Caki2 (cell line): ENCODE data around the gene ELL2. TPM values are rescaled to one million over a fixed set of nuclear protein-coding genes. Genes with fewer than 3 reads are reported as not detected.
A peak's percentile ranks its signal among the peaks of the same experiment; 100 is the strongest.
"Not testable (repeated sequence)": the region's sequence is repeated elsewhere in the genome, so short reads cannot be mapped to it uniquely, and the experiment has no call there.

Experiments
- DNase-seq: peaks from one replicate; pipeline ENCODE4 v3.0.0-alpha.2; 2015; ENCODE audit warnings: low read depth
- in situ Hi-C: cut with HindIII; loops from 2 replicates; pipeline ENCODE4 v1.10.0; 2016; ENCODE audit warnings: low sequenced_read_pairs, low pct_unique_long_range_greater_than_20kb, mixed read lengths
- total RNA-seq: library from RNA; depleted of rRNA; stranded (reverse); fragments of >200 nt; shearing (Covaris generic); gene quantifications from 2 replicates; pipeline ENCODE4 v1.2.3, GENCODE V29; 2014; ENCODE audit warnings: low replicate concordance

The ELL2 gene
- total RNA-seq, 1 experiment from 2014 or later: 0.61 TPM

DNA sequence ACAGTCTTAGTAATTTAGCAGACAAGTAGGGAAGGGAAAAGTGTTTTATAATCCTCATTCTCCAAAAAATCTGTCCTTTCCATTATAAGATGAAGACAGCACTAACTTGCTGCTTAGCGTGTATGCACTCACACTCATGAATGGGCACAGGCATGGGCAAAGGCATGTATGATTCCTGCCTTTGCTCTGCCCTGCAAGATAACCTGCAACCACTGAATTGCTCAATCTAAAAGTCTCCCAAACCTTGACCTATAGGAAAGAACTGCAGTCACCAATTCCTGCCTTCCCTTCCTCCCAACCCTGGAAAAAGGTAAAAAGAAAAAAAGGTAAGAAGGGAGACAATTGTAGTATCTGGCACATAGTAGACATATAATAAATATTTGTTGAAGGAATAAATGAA lies 40.8 kb downstream of the ELL2 start:
- in situ Hi-C loops: no loop called here
- no peak for DNase-seq

DNA sequence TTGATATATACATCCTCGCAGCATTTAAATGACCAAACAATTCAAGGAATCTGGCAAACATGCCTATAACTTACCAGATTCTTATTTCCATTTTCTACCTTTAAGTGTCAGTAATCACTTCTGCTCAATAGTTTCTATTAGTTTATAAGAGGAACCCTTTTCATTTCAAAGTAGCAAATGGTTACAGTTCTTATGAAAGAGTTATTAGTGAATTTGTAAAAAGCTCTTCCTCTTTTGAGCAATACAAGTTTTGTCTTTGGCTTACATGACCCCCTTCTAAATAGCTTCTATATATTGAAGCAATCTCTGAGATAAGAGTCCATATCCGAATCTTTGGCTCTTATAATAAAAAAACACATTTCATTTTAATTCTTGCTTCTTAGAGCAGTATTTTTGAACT lies 42.0 kb downstream of the ELL2 start:
- no peak for DNase-seq
- in situ Hi-C loops: no loop called here

DNA sequence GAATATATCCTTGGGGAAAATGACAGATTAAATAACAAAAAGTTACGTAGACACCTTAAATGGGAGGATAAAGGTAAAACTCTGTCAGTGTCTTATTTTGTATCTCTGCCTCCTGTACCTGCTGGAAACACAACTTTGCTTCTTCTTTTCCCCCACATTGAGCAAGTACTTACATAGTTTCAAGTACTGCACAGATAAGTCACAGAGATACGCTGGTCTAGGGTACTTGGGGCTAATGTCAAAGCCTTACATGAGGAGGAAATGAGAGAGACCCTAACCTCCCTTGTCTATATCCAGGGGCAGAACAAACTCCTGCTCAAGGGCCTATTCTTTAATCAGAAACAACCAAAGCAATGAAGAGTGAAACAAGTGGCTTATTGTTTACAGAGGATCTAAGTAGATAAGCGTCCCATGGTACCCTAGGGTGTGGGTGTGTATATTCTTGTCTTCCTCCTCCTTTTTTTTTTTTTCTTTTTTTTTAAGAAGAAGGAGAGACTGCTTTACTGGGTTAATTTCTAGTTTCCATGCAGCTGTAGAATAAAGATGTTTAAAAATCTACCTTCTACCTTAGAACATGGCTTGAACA lies 43.1 kb downstream of the ELL2 start:
- no peak for DNase-seq
- in situ Hi-C loops: no loop called here

DNA sequence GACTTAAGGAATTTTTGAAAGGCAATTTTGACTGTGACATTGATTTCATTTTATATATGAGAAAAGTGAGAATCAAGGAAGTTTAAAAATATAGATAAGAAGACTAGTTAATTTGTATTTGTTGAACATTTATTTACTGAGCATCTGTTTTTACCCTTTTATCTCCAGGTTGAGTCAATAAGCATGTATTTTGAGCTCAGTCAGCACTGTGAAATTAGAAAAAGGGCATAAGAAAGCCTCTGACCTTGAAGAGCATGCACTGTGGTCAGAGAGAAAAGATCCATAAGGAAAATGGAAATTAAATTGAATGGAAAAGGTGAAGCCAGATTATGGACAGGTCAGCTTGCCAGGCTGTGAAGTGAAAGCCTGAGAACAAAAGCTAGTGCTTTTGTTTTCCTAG lies 44.4 kb downstream of the ELL2 start:
- in situ Hi-C loops: no loop called here
- DNase-seq: no peak

DNA sequence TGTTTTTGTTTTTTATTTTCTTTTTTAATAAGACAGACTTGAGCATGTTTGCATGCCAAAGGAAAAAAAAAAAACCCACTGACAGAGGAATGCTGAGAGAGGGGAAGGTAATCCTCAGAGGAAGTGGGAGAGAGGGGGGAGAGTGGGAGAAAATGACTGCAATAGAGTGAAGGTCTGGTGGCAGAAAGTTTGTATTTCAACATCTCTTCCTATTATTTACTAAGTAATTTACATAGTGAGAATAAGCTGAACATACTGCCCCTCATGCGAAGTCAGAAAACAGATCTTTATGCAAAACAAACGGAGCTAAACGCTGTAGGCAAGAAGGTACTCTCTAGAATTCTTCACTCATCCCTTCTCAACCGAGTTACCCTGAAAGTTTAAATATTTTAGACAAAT lies 45.0 kb downstream of the ELL2 start:
- in situ Hi-C loops: no loop called here

DNA sequence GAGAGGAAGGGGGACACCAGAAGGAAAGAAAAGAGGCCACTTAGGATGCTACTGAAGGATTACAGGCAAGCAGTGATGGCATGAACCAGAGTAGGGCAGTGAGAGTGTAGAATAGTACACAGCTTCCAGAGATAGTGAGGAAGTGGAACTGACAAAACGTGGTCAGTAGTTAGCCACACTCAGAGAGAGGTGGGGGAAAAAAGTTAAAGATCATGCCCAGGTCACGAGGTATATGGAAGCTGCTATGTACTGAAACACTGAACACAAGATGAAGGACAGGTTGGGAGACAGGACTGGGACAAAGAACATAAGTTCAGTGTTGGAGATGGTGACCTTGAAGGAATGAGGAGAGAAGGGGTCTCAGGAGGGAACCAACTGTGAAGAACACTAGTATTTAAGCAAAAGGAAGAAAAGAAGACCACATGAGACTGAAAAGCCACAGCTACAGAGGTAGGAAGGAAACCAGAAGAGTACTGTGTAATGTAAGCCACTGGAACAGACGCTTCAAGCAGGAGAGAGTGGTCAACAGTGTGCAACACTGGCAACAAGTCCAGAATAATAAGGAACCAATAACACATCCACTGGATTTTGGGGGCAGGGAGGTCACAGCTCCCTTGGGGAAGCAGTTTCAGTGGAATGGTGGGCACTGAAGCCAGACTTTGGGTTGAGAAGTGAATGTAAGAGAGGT lies 45.5 kb downstream of the ELL2 start:
- DNase-seq: no peak
- in situ Hi-C loops: no loop called here

More for the DNA sequence above, 45.0 kb downstream of the ELL2 start:
- DNase-seq: no peak

DNA sequence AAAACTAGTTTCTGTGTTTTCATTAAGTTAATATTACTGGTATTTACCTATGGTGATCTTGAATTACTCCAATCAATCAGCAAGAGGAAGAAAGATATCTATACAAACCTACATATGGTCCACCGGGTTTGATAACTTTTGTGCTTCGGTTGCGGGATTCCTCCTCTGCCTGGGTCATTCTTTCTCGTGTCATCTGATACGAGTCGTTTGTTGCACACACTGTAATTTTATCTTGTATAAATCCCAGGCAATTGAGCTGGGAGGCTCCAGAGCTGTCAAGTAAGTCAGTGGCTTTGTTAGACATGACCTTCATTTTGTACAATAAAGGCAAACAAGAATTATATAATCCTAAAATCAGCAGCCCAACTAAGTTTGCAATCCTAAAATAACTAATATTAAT lies 48.0 kb downstream of the ELL2 start:
- no peak for DNase-seq
- in situ Hi-C loops: no loop called here

DNA sequence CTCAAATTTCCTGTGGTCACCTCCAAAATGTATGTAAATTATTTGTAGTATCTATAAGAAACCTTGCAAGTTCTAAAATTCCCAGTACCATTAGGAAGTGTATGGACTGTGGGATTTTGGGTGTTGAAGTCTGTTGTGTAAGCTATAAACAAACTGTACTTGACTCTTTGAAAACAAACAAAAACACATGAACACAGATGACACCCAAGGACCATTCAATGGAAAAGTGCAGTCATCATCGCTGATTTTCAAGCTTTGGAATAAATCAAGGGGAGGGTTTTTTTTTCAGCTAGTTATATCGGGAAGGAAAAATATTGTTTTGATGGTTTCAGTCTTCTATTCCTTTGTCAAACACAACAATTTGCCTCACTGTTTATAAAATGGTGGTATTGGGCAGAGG lies 49.6 kb downstream of the ELL2 start:
- in situ Hi-C loops: no loop called here

DNA sequence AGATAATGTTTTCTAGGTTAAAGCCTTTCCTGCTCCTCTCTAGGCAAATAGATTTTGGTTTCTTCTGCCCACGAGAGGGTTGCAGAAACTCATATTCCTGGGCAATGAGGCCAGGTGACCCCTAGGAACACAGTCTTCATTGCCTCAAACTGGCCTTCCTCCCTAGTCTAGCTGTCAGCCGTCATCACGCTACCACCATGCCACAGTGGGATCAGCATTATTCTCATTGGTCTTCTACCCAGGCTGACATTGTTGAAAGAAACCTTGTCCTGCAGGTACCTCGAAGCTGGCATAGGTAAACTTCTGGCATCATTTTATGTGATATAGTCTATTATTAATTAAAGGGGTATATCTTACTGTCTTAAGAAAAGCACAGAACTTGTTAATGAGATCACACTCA lies 51.1 kb downstream of the ELL2 start:
- no peak for DNase-seq

More for the DNA sequence above, 49.6 kb downstream of the ELL2 start:
- DNase-seq: no peak

DNA sequence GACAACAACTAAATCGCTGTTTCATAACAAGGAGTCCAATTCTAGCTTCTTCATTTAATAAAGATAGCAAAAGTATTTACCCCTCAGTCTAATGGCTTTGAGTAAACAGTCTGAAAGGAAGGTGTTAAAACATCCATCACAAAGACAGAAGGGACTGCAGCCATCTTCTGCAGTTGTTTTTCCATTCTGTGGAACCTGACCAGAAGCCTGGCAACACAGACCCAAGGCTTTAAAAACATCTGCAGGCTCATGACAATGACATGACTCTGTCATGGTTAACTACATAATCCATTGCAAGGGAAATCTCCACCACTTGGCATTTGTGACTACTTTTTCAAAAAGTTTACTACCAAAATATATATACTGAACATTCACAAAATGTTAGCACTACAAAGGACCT lies 51.9 kb downstream of the ELL2 start:
- in situ Hi-C loops: no loop called here
- DNase-seq: no peak

More for the DNA sequence above, 51.1 kb downstream of the ELL2 start:
- in situ Hi-C loops: no loop called here

DNA sequence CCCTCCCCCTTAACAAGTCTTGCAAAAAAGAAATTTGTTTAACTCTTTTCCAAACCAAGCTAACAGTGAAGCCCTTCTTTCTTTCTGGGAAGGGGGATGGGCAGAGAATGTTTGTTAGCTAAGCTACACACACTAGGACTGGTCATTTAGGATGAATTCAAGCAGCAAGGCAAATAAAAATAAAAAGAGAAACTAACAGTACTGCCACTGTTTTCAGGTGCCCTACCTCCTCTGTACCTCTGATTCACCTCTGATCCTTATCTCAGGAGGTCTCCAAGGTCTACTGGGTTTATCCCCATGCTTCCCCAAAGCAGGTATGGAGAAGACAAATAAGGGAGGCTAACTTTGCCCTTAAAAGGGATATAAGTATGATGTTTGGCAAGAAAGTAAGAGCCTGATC lies 52.9 kb downstream of the ELL2 start:
- DNase-seq: peak; percentile 1

DNA sequence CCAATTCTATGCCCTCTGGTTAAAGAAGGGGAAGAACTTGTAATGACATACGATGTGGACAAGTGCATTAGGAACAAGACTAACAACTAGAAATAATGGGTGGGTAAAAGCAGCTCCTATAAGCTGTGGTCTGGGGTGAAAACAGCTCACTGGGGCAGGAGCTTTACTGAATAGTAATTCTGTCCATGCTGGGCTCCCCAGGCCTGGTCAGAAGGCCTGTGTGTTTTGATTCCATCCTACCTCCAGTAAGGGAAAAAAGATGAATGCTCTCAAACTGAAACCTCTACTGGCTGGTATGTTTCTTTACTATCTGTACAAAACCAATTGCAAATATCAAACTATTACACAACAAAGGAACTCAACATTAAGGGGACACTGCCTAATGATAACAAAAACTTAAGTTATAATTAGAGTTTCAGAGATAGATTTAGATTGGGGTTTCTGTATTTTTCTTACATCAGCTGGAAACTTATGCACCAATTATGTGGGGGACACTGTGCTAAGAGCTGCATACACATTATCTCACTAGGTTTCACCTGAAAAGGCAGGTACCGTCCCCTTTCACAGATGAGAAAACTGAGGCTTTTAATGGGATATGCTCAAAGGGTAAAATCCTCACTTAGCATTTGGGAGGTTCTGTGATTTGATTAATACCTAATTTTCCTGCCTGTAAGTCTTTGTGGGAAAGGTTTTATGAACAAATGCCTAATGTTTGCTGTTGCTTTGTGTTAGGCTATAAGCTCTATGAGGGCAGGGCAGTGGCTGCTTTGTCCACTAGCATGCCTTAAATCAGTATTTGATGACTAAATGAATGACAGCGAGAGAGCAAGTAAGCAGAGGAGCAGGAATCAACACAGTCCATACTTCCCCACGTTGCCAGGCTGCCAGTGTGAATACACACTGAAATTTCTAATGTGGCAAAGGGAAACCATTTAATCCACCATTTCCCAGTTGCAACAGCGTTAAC lies 53.6 kb downstream of the ELL2 start:
- in situ Hi-C loops: no loop called here
- no peak for DNase-seq

More for the DNA sequence above, 52.9 kb downstream of the ELL2 start:
- in situ Hi-C loops: no loop called here

DNA sequence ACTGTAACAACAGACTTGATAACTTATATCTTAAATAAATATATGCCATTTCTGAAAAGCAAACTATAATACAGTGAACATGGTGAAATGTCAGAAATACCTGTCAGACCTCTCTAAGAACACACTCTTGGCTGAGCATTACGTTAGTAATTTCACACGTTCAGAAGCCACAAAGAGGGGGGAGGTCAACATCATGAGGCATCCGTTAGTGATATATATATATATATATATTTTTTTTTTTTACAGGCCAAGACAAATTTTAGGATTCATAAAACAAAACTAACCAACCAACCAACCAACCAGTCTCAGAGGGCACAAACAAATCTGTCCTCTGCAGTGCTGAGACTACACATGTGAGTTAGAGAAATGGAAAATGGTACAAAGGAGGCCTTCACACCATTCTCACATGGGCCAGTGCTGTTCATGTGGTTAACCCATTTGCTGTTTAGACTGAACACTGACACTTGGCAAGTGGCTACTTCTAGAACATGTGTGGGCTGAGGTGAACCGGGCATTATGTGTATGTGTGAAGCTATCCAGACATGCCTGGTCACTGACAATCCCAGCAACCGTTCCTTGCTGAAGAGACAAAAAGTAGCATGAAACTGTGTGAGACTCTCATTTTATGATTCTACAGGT lies 54.5 kb downstream of the ELL2 start:
- in situ Hi-C loops: no loop called here
- DNase-seq: no peak

DNA sequence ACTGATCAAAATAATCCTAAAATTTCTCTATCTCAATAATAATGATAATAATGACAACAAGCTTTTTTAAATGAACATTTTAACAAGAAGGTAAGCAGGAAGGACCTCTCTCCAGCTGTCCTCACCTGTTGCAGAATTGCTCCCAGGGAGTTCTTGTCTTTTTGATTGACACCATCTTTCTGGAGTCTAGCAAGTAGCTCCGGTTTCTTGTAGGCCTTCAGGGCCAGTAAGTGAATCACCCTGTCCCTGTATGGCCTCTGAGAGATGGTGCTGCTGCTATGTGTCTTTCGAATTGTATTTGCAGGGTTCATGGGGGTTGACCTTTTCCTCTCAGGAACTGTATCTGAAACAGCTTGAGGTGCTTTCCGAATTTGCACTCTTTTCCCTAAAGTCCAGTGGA lies 55.3 kb downstream of the ELL2 start:
- DNase-seq, in situ Hi-C loops: not testable (repeated sequence)

DNA sequence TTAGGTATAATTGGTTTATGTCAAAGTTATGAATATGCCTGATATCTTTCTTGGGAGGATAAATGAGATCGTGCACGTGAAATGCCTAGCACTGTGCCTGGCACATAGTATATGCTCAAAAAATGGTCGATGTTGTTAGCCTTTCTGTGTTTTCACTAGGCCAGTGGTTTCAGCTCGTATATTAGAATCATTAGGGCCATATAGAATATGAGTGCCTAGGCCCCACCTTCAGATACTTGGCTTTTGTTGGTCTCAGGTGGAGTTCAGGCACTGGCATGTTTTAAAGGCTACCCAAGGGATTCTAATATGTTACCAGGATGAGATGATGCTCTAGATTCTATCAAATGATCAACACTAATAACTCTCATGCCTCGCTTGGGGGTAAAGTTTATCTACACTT lies 56.8 kb downstream of the ELL2 start:
- DNase-seq: no peak
- in situ Hi-C loops: no loop called here

DNA sequence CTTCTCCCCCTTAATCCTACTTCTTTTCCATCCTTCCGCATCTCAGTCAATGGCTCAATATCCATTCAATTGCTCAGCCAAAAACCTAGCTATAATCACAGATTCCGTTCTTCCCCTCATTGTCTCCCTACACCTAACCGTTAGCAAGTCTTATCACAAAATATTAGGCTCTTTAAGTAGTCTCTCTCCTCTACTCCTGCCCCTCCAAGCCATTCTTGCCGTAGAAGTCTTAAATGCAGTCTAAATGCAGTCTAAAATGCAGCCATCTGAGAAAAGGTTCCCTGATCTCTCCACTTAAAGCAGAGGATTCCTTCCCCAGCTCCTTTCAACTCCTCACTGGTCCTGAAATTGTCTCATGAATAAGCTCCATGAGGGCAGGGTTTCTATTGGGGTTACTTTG lies 57.8 kb downstream of the ELL2 start:
- no peak for DNase-seq
- in situ Hi-C loops: no loop called here

DNA sequence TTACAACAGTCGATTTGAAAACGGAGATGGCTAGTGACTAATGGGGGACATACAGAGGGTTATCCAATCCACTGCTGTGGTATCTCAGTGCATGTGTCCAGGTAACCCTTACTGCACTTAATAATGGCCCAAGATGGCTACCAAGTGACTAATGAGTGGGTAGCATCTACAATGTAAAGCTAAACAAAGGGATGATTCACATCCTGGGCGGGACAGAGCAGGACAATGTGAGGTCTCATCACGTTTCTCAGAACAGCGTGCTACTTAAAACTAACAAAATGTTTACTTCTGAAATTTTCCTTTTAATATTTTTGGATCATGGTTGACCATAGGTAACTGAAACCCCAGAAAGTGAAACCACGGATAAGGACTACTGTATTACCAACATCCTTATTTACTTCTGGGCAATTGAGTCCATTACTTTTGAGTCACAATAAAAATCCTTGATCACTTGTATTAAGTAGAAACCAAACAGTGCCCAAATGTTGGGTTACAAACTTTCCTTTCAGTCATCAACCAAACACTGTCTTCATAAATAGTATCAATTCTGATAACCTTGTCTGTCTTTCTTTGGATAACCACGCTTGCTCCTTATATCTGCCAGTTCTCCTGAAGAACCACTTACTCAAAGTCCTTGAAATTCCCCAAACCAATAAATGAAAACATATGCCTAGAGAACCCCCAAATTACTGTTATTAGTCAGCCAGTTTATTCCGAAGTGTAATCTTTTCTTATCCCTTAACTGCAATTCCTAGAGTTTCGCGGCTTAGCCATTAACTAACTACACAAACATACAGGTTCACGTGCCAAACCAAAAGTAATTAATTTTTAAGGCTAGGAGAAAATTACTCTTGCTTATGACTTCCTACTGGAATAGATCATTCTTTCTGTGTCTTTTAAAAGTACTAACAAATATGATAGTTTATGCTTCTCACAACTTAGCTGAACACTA lies 59.7 kb downstream of the ELL2 start:
- in situ Hi-C loops: no loop called here
- DNase-seq: peak; percentile 19
